ENCODE data around the gene LTA. TPM values are rescaled to one million over a fixed set of nuclear protein-coding genes. Genes with fewer than 3 reads are reported as not detected.
A peak's percentile ranks its signal among the peaks of the same experiment; 100 is the strongest.

LTA gene
- total and polyA plus RNA-seq, 12 donors: 0.06 to 0.86 (median 0.29) TPM; not detected in 8

GRCh38 chr6:31559958-31560696 lies 12.0 kb upstream of the LTA start:
- peak; percentile 67 to 85 for DNase-seq
- Histone ChIP-seq H3K27ac (peak overlapping the region; percentile 27 to 91 (median 80)), H3K36me3 (peaks cover 5 to 45% (median 15%) of the 10 kb centered on the region in 9 donors), H3K27me3 (no peaks in the 10 kb centered on the region), H3K9me3 (no peaks in the 10 kb centered on the region), H3K4me3 (peak overlapping the region in 2 of 10 donors; percentile 2 to 33), H3K4me1 (peaks cover 20 to 83% (median 40%) of the 10 kb centered on the region in 9 donors)
- no peak for TF ChIP-seq CTCF (IDR thresholded peaks at IDR 0.05)
- WGBS, 2 donors: 36 to 53% methylated on average over 7 of the region's 7 CpGs
- ATAC-seq: peak; percentile 82 to 93 (median 87)
- intact Hi-C loops (cut with DNase I): no loop called here

GRCh38 chr6:31560697-31561058 lies 11.4 kb upstream of the LTA start:
- TF ChIP-seq CTCF (IDR thresholded peaks at IDR 0.05): no peak
- Histone ChIP-seq H3K27ac (peak overlapping the region in 9 of 10 donors; percentile 70 to 91 (median 82)), H3K4me3 (no peak overlapping the region), H3K9me3 (no peaks in the 10 kb centered on the region), H3K4me1 (peaks cover 20 to 83% (median 40%) of the 10 kb centered on the region in 9 donors), H3K36me3 (peaks cover 5 to 44% (median 15%) of the 10 kb centered on the region in 9 donors), H3K27me3 (no peaks in the 10 kb centered on the region)
- ATAC-seq (no peak), DNase-seq (no peak)
- intact Hi-C loops (cut with DNase I): no loop called here

GRCh38 chr6:31567531-31568370 lies 4.3 kb upstream of the LTA start:
- H3K27me3 ChIP-seq: peaks cover 0 to 11% (median 0%) of the 10 kb centered on the region in 7 donors
- 53% methylated on average over 9 of the region's 9 CpGs for WGBS, 2 donors
- intact Hi-C loops (cut with DNase I): no loop called here
- peaks cover 0 to 36% (median 0%) of the 10 kb centered on the region in 9 donors for H3K4me1 ChIP-seq
- H3K27ac ChIP-seq: peak overlapping the region in 1 of 10 donors; percentile 47
- DNase-seq (no peak), ATAC-seq (no peak)
- no peaks in the 10 kb centered on the region for H3K36me3 ChIP-seq
- no peak overlapping the region for H3K4me3 ChIP-seq
- no peak for TF ChIP-seq CTCF (IDR thresholded peaks at IDR 0.05)
- no peaks in the 10 kb centered on the region for H3K9me3 ChIP-seq

GRCh38 chr6:31568537-31568961 lies 3.5 kb upstream of the LTA start:
- ATAC-seq (peak in 2 of 8 donors; percentile 49 to 69), DNase-seq (no peak)
- TF ChIP-seq CTCF (IDR thresholded peaks at IDR 0.05): no peak
- intact Hi-C loops (cut with DNase I): no loop called here
- Histone ChIP-seq H3K4me3 (no peak overlapping the region), H3K36me3 (no peaks in the 10 kb centered on the region), H3K9me3 (no peaks in the 10 kb centered on the region), H3K27me3 (peaks cover 0 to 11% (median 0%) of the 10 kb centered on the region in 7 donors), H3K27ac (peak overlapping the region in 1 of 10 donors; percentile 56), H3K4me1 (peaks cover 0 to 28% (median 0%) of the 10 kb centered on the region in 9 donors)
- WGBS, 2 donors: 67 to 84% methylated on average over 3 of the region's 3 CpGs
